IMR-90 (cell line): ENCODE measurements around the gene PRRC2A. TPM values are rescaled to one million over a fixed set of nuclear protein-coding genes. Genes with fewer than 3 reads are reported as not detected.
A peak's percentile ranks its signal among the peaks of the same experiment; 100 is the strongest.

ENCODE experiments used
- ATAC-seq: fragments of 200-7000 bp; cut with Tn5 transposase; 2 replicates; pipeline ENCODE4 v1.9.1; 2020; ENCODE audit warnings: low read depth, mild to moderate bottlenecking, moderate library complexity
- BruUV-seq: library from RNA; stranded (reverse); fragments of 400-500 nt; replicated peaks from 2 replicates; lab custom pipeline; 2021; lab: Mats Ljungman, UMichigan
- CTCF ChIA-PET: fragments of 300-600 bp; formaldehyde crosslinking; extraction: SDS; loops from one replicate; lab custom pipeline; 2021; ENCODE audit warnings: antibody characterized with exemption; lab: Yijun Ruan, JAX
- POLR2A ChIA-PET: fragments of 300-600 bp; sonication (Branson Sonifier 250); formaldehyde crosslinking; loops from one replicate; lab custom pipeline; 2022; ENCODE audit warnings: antibody characterized with exemption; ENCODE audit not compliant: unreplicated experiment; lab: Charles Lee
- DNase-seq: peaks from one replicate; pipeline ENCODE4 v3.0.0; 2013
- H2AFZ ChIP-seq: replicated peaks from 2 replicates; pipeline ENCODE3; 2013; ENCODE audit warnings: low read length, mild to moderate bottlenecking; ENCODE audit not compliant: poor library complexity
- H2AK5ac ChIP-seq: 2 replicates; pipeline ENCODE4 v1.6.1; 2013; ENCODE audit warnings: low read depth, low read length, inconsistent platforms
- H2AK9ac ChIP-seq: replicated peaks from 2 replicates; pipeline ENCODE3; 2013; ENCODE audit warnings: mild to moderate bottlenecking, low read depth, low read length, moderate library complexity; ENCODE audit not compliant: poor library complexity
- H2BK120ac ChIP-seq: 2 replicates; pipeline ENCODE4 v1.6.1; 2013; ENCODE audit warnings: low read depth, low read length, inconsistent platforms
- H2BK15ac ChIP-seq: 3 replicates; pipeline ENCODE4 v1.6.1; 2013; ENCODE audit warnings: low read depth, low read length, inconsistent platforms
- H2BK20ac ChIP-seq: 2 replicates; pipeline ENCODE4 v1.6.1; 2013; ENCODE audit warnings: low read depth, mild to moderate bottlenecking, inconsistent platforms, low read length, moderate library complexity
- H2BK5ac ChIP-seq: 2 replicates; pipeline ENCODE4 v1.6.1; 2013; ENCODE audit warnings: mild to moderate bottlenecking, low read depth, low read length, inconsistent platforms; ENCODE audit not compliant: poor library complexity, severe bottlenecking
- H3K14ac ChIP-seq: replicated peaks from 2 replicates; pipeline ENCODE4 v1.6.1; 2013; ENCODE audit warnings: low read depth, low read length, inconsistent platforms
- H3K18ac ChIP-seq: 2 replicates; pipeline ENCODE4 v1.6.1; 2013; ENCODE audit warnings: low read depth, low read length, control low read depth
- H3K23ac ChIP-seq: 2 replicates; pipeline ENCODE4 v1.6.1; 2013; ENCODE audit warnings: low read depth, low read length, inconsistent platforms
- H3K27ac ChIP-seq: 2 replicates; pipeline ENCODE4 v1.5.1; 2013; ENCODE audit warnings: mild to moderate bottlenecking, control low read depth, low read length; ENCODE audit not compliant: insufficient read depth
- H3K27me3 ChIP-seq: 2 replicates; pipeline ENCODE4 v1.6.1; 2013; ENCODE audit warnings: low read length; ENCODE audit not compliant: control insufficient read depth, insufficient read depth
- H3K36me3 ChIP-seq: 2 replicates; pipeline ENCODE4 v1.6.1; 2013; ENCODE audit warnings: low read length, mixed read lengths; ENCODE audit not compliant: control insufficient read depth, insufficient read depth
- H3K4ac ChIP-seq: 2 replicates; pipeline ENCODE4 v1.6.1; 2013; ENCODE audit warnings: low read depth, low read length, inconsistent platforms
- H3K4me1 ChIP-seq: 2 replicates; pipeline ENCODE4 v1.6.1; 2013; ENCODE audit warnings: low read length, mixed read lengths; ENCODE audit not compliant: control insufficient read depth, insufficient read depth
- H3K4me2 ChIP-seq: 2 replicates; pipeline ENCODE4 v1.6.1; 2013; ENCODE audit warnings: low read depth, mild to moderate bottlenecking, control low read depth, low read length, moderate library complexity
- H3K4me3 ChIP-seq: 2 replicates; pipeline ENCODE4 v1.5.1; 2013; ENCODE audit warnings: low read depth, mild to moderate bottlenecking, control low read depth, low read length, moderate library complexity; ENCODE audit not compliant: insufficient read depth
- H3K56ac ChIP-seq: 2 replicates; pipeline ENCODE4 v1.6.1; 2013; ENCODE audit warnings: low read length, inconsistent platforms; ENCODE audit not compliant: insufficient read depth; ENCODE audit errors: extremely low read depth
- H3K79me1 ChIP-seq, 2 experiments: 2 replicates each; pipeline ENCODE4 v1.6.1; 2013; ENCODE audit warnings: low read length in 2 of 2, inconsistent platforms in 1 of 2, low read depth in 1 of 2
- H3K9ac ChIP-seq: 2 replicates; pipeline ENCODE4 v1.6.1; 2013; ENCODE audit warnings: low read depth, low read length, control low read depth
- H3K9me1 ChIP-seq: 2 replicates; pipeline ENCODE4 v1.6.1; 2013; ENCODE audit warnings: low read length, inconsistent platforms; ENCODE audit not compliant: insufficient read depth
- H3K9me3 ChIP-seq: 2 replicates; pipeline ENCODE4 v1.6.1; 2013; ENCODE audit warnings: low read length; ENCODE audit not compliant: control insufficient read depth, insufficient read depth
- H4K20me1 ChIP-seq: 2 replicates; pipeline ENCODE4 v1.6.1; 2013; ENCODE audit warnings: low read length, inconsistent platforms; ENCODE audit not compliant: insufficient read depth
- H4K5ac ChIP-seq: 2 replicates; pipeline ENCODE4 v1.6.1; 2013; ENCODE audit warnings: mild to moderate bottlenecking, low read depth, low read length, control low read depth
- H4K8ac ChIP-seq, 2 experiments: 2 replicates each; pipeline ENCODE4 v1.6.1; 2013; ENCODE audit warnings: low read depth in 2 of 2, low read length in 2 of 2, control low read depth in 1 of 2, inconsistent platforms in 1 of 2
- H4K91ac ChIP-seq: 2 replicates; pipeline ENCODE4 v1.6.1; 2013; ENCODE audit warnings: low read depth, low read length, inconsistent platforms; ENCODE audit not compliant: insufficient read depth
- BHLHE40 ChIP-seq: fragments of 150-350 bp; IDR thresholded peaks from 2 replicates; pipeline ENCODE4 v1.6.1; 2016; ENCODE audit warnings: mild to moderate bottlenecking, low read depth, low read length
- CEBPB ChIP-seq: IDR thresholded peaks from 2 replicates; pipeline ENCODE4 v1.6.1; 2012; ENCODE audit warnings: low read depth, low read length, improper control_type of control experiment
- CHD1 ChIP-seq: IDR thresholded peaks from 2 replicates; pipeline ENCODE4 v1.6.1; 2012; ENCODE audit warnings: low read depth, low read length, improper control_type of control experiment
- CTCF ChIP-seq: conservative IDR thresholded peaks from 2 replicates; pipeline ENCODE4 v1.5.1; 2012; ENCODE audit warnings: mild to moderate bottlenecking, low read depth, low read length, improper control_type of control experiment
- ELK1 ChIP-seq: fragments of 150-350 bp; IDR thresholded peaks from 2 replicates; pipeline ENCODE4 v1.6.1; 2016; ENCODE audit warnings: low read depth, mild to moderate bottlenecking, low read length, moderate library complexity, borderline replicate concordance
- FOS ChIP-seq: fragments of 150-350 bp; IDR thresholded peaks from 2 replicates; pipeline ENCODE4 v1.6.1; 2016; ENCODE audit warnings: low read depth, low read length
- MAFK ChIP-seq: IDR thresholded peaks from 2 replicates; pipeline ENCODE4 v1.6.1; 2012; ENCODE audit warnings: low read depth, low read length, improper control_type of control experiment
- MAZ ChIP-seq: IDR thresholded peaks from 2 replicates; pipeline ENCODE4 v1.6.1; 2012; ENCODE audit warnings: low read depth, mild to moderate bottlenecking, low read length, improper control_type of control experiment, moderate library complexity, borderline replicate concordance
- MXI1 ChIP-seq: IDR thresholded peaks from 2 replicates; pipeline ENCODE4 v1.6.1; 2012; ENCODE audit warnings: low read depth, mild to moderate bottlenecking, low read length, moderate library complexity, borderline replicate concordance
- NFE2L2 ChIP-seq: fragments of 150-350 bp; IDR thresholded peaks from 2 replicates; pipeline ENCODE4 v1.6.1; 2016; ENCODE audit warnings: low read depth, mild to moderate bottlenecking, low read length
- POLR2A ChIP-seq: IDR thresholded peaks from 2 replicates; pipeline ENCODE4 v1.6.1; 2012; ENCODE audit warnings: mild to moderate bottlenecking, low read depth, low read length
- RAD21 ChIP-seq: IDR thresholded peaks from 2 replicates; pipeline ENCODE4 v1.6.1; 2012; ENCODE audit warnings: low read length, improper control_type of control experiment
- RFX5 ChIP-seq: IDR thresholded peaks from 2 replicates; pipeline ENCODE4 v1.8.0; 2012; ENCODE audit warnings: low read depth, mild to moderate bottlenecking, low read length, moderate library complexity
- SMC3 ChIP-seq: fragments of 150-350 bp; IDR thresholded peaks from 2 replicates; pipeline ENCODE4 v1.6.1; 2016; ENCODE audit warnings: low read depth, mild to moderate bottlenecking, antibody characterized with exemption, low read length, moderate library complexity
- WGBS, 2 experiments: methylation state at CpG; one replicate each; pipeline versions ENCODE4 v1.1.5 to v1.1.7; 2013; ENCODE audit warnings: missing lambda C conversion rate in 2 of 2; ENCODE audit not compliant: insufficient read length in 1 of 2; ENCODE audit errors: extremely low coverage in 2 of 2; 5-methylcytosine and 5-hydroxymethylcytosine counted together
- dilution Hi-C: fragments of 300-500 bp; cut with HindIII; formaldehyde crosslinking; loops from one replicate; pipeline ENCODE4 v1.14.3; 2018; ENCODE audit warnings: low sequenced_read_pairs; ENCODE audit not compliant: unreplicated experiment
- in situ Hi-C: fragments of 300-500 bp; cut with MboI; formaldehyde crosslinking; loops from 3 replicates; pipeline ENCODE4 v1.14.3; 2019; ENCODE audit warnings: low sequenced_read_pairs, inconsistent platforms, mixed read lengths
- intact Hi-C: fragments of 100-400 bp; cut with micrococcal nuclease; formaldehyde crosslinking; loops from 2 replicates; pipeline ENCODE4 v1.10.0; 2022
- polyA plus RNA-seq, 3 experiments: library from polyadenylated mRNA; depleted of rRNA; stranded (reverse); fragments of >200 nt; gene quantifications; 2 replicates each; pipeline ENCODE4 v1.2.3, GENCODE V29; 2012; ENCODE audit warnings: low replicate concordance in 1 of 3
- total RNA-seq: library from RNA; depleted of rRNA; stranded (reverse); fragments of >200 nt; gene quantifications from 2 replicates; pipeline ENCODE4 v1.2.3, GENCODE V29; 2012

Gene PRRC2A
- total and polyA plus RNA-seq, 2 of the 4 experiments (the other 2 are of a cell fraction): 7.7 to 88.6 TPM

GRCh38 chr6:31622684-31623091 is 2.2 kb downstream of the PRRC2A start:
- dilution Hi-C loops (no loop called here), intact Hi-C loops (no loop called here), in situ Hi-C loops (no loop called here)
- Histone ChIP-seq H3K9me3 (no peaks in the 10 kb centered on the region), H2BK5ac (peak overlapping the region; percentile 15), H4K5ac (no peak overlapping the region), H2AK9ac (no peak overlapping the region), H3K4me1 (no peaks in the 10 kb centered on the region), H2AFZ (no peak overlapping the region), H3K9me1 (peaks cover 6% of the 10 kb centered on the region), H4K8ac (no peak overlapping the region), H3K23ac (peak overlapping the region; percentile 99; the same call in 1 of the 2 replicates), H3K4ac (no peak overlapping the region), H3K18ac (no peak overlapping the region), H3K4me2 (peak overlapping the region; percentile 98), H2BK15ac (no peak overlapping the region), H2AK5ac (no peak overlapping the region), H3K9ac (peak overlapping the region; percentile 100; the same call in 1 of the 2 replicates), H3K36me3 (peaks cover 47% of the 10 kb centered on the region), H3K14ac (no peak overlapping the region), H3K79me1 (peaks cover 22 to 56% of the 10 kb centered on the region in 2 experiments), H3K56ac (no peak overlapping the region), H4K91ac (no peak overlapping the region), H2BK20ac (no peak overlapping the region), H3K27me3 (no peaks in the 10 kb centered on the region), H3K27ac (no peak overlapping the region), H3K4me3 (no peak overlapping the region), H4K20me1 (peaks cover 50% of the 10 kb centered on the region), H2BK120ac (no peak overlapping the region)
- WGBS, 2 experiments: 60% methylated on average over 2 of the region's 10 CpGs; no CpG with 5 or more reads in 1 of the 2 experiments
- DNase-seq (no peak), ATAC-seq (no peak)
- CTCF ChIA-PET: interaction anchor here (1.3 kb wide), 1 partner anchor 15 kb away, joined by 4 read pairs; no protein-coding TSS in a partner anchor
- POLR2A ChIA-PET: interaction anchor here (0.6 kb wide), 1 partner anchor 216 kb away, joined by 4 read pairs; no protein-coding TSS in a partner anchor
- no peak for TF ChIP-seq NFE2L2
- no peak for TF ChIP-seq MAZ
- TF ChIP-seq SMC3: no peak
- no peak for TF ChIP-seq MXI1
- TF ChIP-seq CEBPB: no peak
- no peak for TF ChIP-seq BHLHE40
- no peak for TF ChIP-seq CHD1
- TF ChIP-seq POLR2A: no peak; the same call in 1 of the 2 replicates
- TF ChIP-seq ELK1: no peak
- no peak for TF ChIP-seq RAD21
- TF ChIP-seq FOS: no peak
- TF ChIP-seq RFX5: no peak
- TF ChIP-seq MAFK: no peak
- TF ChIP-seq CTCF: no peak
- BruUV-seq: no TSS peak
